Measurements from ENCODE around the gene RPL36A.

- no peak for TF ChIP-seq EZH2 (IDR thresholded peaks at IDR 0.05)
- TF ChIP-seq POLR2AphosphoS5 (IDR thresholded peaks at IDR 0.05; ENCODE audit: borderline replicate concordance, low read depth, low read length), result no peak
- no peak for TF ChIP-seq FOXP2 (optimal IDR thresholded peaks at IDR 0.05; ENCODE audit: control extremely low read depth, extremely low read length, insufficient read depth)
These were observed 4.8 kb upstream of the RPL36A start, which contains the start of gene BTK for GRCh38 chrX:101385795-101386541.

Data from SK-N-MC (cell line).